HEK293 (cell line): Measurements from ENCODE around the gene DNAJB6.

Experiments used
- CTCF ChIA-PET: fragments of 350-600 bp; formaldehyde crosslinking; extraction: SDS; loops from one replicate; lab custom pipeline; 2021; ENCODE audit warnings: antibody characterized with exemption; lab: Yijun Ruan, JAX
- POLR2A ChIA-PET: fragments of 300-600 bp; formaldehyde crosslinking; extraction: SDS; loops from one replicate; lab custom pipeline; 2020; ENCODE audit warnings: antibody characterized with exemption, inconsistent platforms; lab: Yijun Ruan, JAX
- H3K27ac ChIP-seq: fragments of 200-500 bp; sonication (Bioruptor generic); 2 replicates; pipeline ENCODE4 v1.5.1; 2014; ENCODE audit warnings: low read depth, low read length, control low read depth, inconsistent platforms; ENCODE audit errors: extremely low read depth
- H3K36me3 ChIP-seq, 2 experiments: fragments of 200-500 bp in 1 of 2; sonication (Bioruptor generic) in 1 of 2; 1 replicate in 1 of 2; 2 replicates in 1 of 2; pipeline ENCODE4 v1.5.1; 2014 to 2017; ENCODE audit warnings: inconsistent platforms in 2 of 2, low read length in 2 of 2; ENCODE audit not compliant: control insufficient read depth in 2 of 2, insufficient read depth in 1 of 2
- H3K4me1 ChIP-seq: fragments of 200-500 bp; sonication (Bioruptor generic); 2 replicates; pipeline ENCODE4 v1.5.1; 2014; ENCODE audit warnings: mild to moderate bottlenecking, low read length, inconsistent platforms; ENCODE audit not compliant: control insufficient read depth, insufficient read depth
- H3K4me3 ChIP-seq: 2 replicates; pipeline ENCODE4 v1.5.1; 2011; ENCODE audit warnings: low read depth, mild to moderate bottlenecking, control low read depth, low read length, moderate library complexity
- H3K9me3 ChIP-seq: fragments of 200-500 bp; sonication (Bioruptor generic); 2 replicates; pipeline ENCODE4 v1.5.1; 2014; ENCODE audit warnings: low read depth, low read length, inconsistent platforms; ENCODE audit not compliant: control insufficient read depth, insufficient read depth
- CTCF ChIP-seq: fragments of 450-650 bp; formaldehyde crosslinking; IDR thresholded peaks from 2 replicates; pipeline ENCODE4 v1.5.1; 2016; ENCODE audit warnings: missing biosample characterization, missing genetic modification characterization
- KLF17 ChIP-seq: fragments of 450-650 bp; formaldehyde crosslinking; IDR thresholded peaks from 2 replicates; pipeline ENCODE4 v1.5.1; 2016; ENCODE audit warnings: missing biosample characterization, missing genetic modification characterization
- OSR2 ChIP-seq: fragments of 450-650 bp; formaldehyde crosslinking; IDR thresholded peaks from 2 replicates; pipeline ENCODE4 v1.5.1; 2016; ENCODE audit warnings: missing biosample characterization, missing genetic modification characterization
- PRDM4 ChIP-seq: fragments of 450-650 bp; formaldehyde crosslinking; IDR thresholded peaks from 2 replicates; pipeline ENCODE4 v1.5.1; 2017; ENCODE audit warnings: missing biosample characterization, missing genetic modification characterization
- SCRT2 ChIP-seq: fragments of 450-650 bp; formaldehyde crosslinking; IDR thresholded peaks from 2 replicates; pipeline ENCODE4 v1.5.1; 2016; ENCODE audit warnings: missing biosample characterization, missing genetic modification characterization
- TCF7L2 ChIP-seq: IDR thresholded peaks from 2 replicates; pipeline ENCODE4 v1.6.1; 2011; ENCODE audit warnings: low read depth, mild to moderate bottlenecking, inconsistent platforms, low read length, moderate library complexity, borderline replicate concordance
- ZBTB44 ChIP-seq: fragments of 450-650 bp; IDR thresholded peaks from 2 replicates; pipeline ENCODE4 v1.5.1; 2018; ENCODE audit warnings: missing biosample characterization, mild to moderate bottlenecking, missing genetic modification characterization
- ZBTB49 ChIP-seq: fragments of 450-650 bp; formaldehyde crosslinking; IDR thresholded peaks from 2 replicates; pipeline ENCODE4 v1.5.1; 2016; ENCODE audit warnings: missing biosample characterization, missing genetic modification characterization, low read depth
- ZFP37 ChIP-seq: fragments of 450-650 bp; formaldehyde crosslinking; IDR thresholded peaks from 2 replicates; pipeline ENCODE4 v1.5.1; 2016; ENCODE audit warnings: missing biosample characterization, missing genetic modification characterization
- ZNF214 ChIP-seq: fragments of 450-650 bp; formaldehyde crosslinking; IDR thresholded peaks from 2 replicates; pipeline ENCODE4 v1.5.1; 2017; ENCODE audit warnings: missing biosample characterization, mild to moderate bottlenecking, missing genetic modification characterization, borderline replicate concordance
- ZNF341 ChIP-seq: fragments of 450-650 bp; formaldehyde crosslinking; IDR thresholded peaks from 2 replicates; pipeline ENCODE4; 2016; ENCODE audit warnings: low read depth, missing biosample characterization, missing genetic modification characterization
- ZNF426 ChIP-seq: fragments of 450-650 bp; formaldehyde crosslinking; IDR thresholded peaks from 2 replicates; pipeline ENCODE4 v1.5.1; 2017; ENCODE audit warnings: missing biosample characterization, missing genetic modification characterization, mild to moderate bottlenecking, inconsistent platforms, moderate library complexity
- ZNF433 ChIP-seq: fragments of 450-650 bp; formaldehyde crosslinking; IDR thresholded peaks from 2 replicates; pipeline ENCODE4 v1.5.1; 2016; ENCODE audit warnings: missing biosample characterization, missing genetic modification characterization, low read depth
- ZNF513 ChIP-seq: fragments of 450-650 bp; IDR thresholded peaks from 2 replicates; pipeline ENCODE4 v1.5.1; 2018; ENCODE audit warnings: missing biosample characterization, missing genetic modification characterization
- ZNF76 ChIP-seq: fragments of 450-650 bp; formaldehyde crosslinking; IDR thresholded peaks from 2 replicates; pipeline ENCODE4; 2016; ENCODE audit warnings: low read depth, missing biosample characterization, missing genetic modification characterization, borderline replicate concordance

The DNAJB6 gene

GRCh38 chr7:157425137-157425731 is 88.4 kb downstream of the DNAJB6 start:
- Histone ChIP-seq H3K27ac (no peak overlapping the region), H3K36me3 (no peaks in the 10 kb centered on the region; a peak in 1 of 3 replicates), H3K4me1 (no peaks in the 10 kb centered on the region), H3K4me3 (no peak overlapping the region), H3K9me3 (no peaks in the 10 kb centered on the region)
- CTCF ChIA-PET, result no interaction called here
- POLR2A ChIA-PET, result no interaction called here
- no peak for TF ChIP-seq OSR2 (tag by site-specific recombination)
- TF ChIP-seq ZNF76 (tag by site-specific recombination), result no peak
- TF ChIP-seq ZNF214 (tag by site-specific recombination), result no peak
- TF ChIP-seq CTCF (tag by site-specific recombination), result no peak
- no peak for TF ChIP-seq ZNF426 (tag by site-specific recombination)
- TF ChIP-seq ZNF341 (tag by site-specific recombination), result no peak
- TF ChIP-seq PRDM4 (tag by site-specific recombination), result no peak
- no peak for TF ChIP-seq ZBTB49 (tag by site-specific recombination)
- no peak for TF ChIP-seq KLF17 (tag by site-specific recombination)
- no peak for TF ChIP-seq ZFP37 (tag by site-specific recombination)
- no peak for TF ChIP-seq ZNF433 (tag by site-specific recombination)
- TF ChIP-seq TCF7L2, result no peak
- no peak for TF ChIP-seq SCRT2 (tag by site-specific recombination)
- no peak for TF ChIP-seq ZBTB44 (tag by site-specific recombination)
- no peak for TF ChIP-seq ZNF513 (tag by site-specific recombination)
